K562 (cell line): Measurements from ENCODE around the gene YEATS2. TPM values are rescaled to one million over a fixed set of nuclear protein-coding genes. Genes with fewer than 3 reads are reported as not detected.

ENCODE experiments used
- ATAC-seq: fragments of 200-7000 bp; cut with Tn5 transposase; 3 replicates; pipeline ENCODE4 v1.9.1; 2020; ENCODE audit warnings: moderate library complexity
- BruUV-seq: library from RNA; stranded (reverse); fragments of 400-500 nt; replicated peaks from 2 replicates; lab custom pipeline; 2021; lab: Mats Ljungman, UMichigan
- CTCF ChIA-PET: fragments of 300-600 bp; formaldehyde crosslinking; extraction: SDS; loops from one replicate; lab custom pipeline; 2021; ENCODE audit warnings: low intra/inter-chr PET ratio; lab: Yijun Ruan, JAX
- POLR2A ChIA-PET: fragments of 300-600, 350-650 bp; sonication (Branson Sonifier 250); formaldehyde crosslinking; extraction: SDS; loops from one replicate; lab custom pipeline; 2021; ENCODE audit warnings: antibody characterized with exemption, inconsistent platforms; lab: Yijun Ruan, JAX
- DNase-seq, 4 experiments: peaks; one replicate each; pipeline versions ENCODE4 v3.0.0 to v3.0.0-alpha.2; 2011 to 2018; ENCODE audit warnings: low spot score in 3 of 4, mixed read lengths in 3 of 4; ENCODE audit errors: extremely low read depth in 1 of 4
- FAIRE-seq: peaks from 2 replicates; lab custom pipeline; 2011; peaks lifted over from hg19 to GRCh38; lab: Jason Lieb, UNC
- H2AFZ ChIP-seq: 2 replicates; pipeline ENCODE4 v1.6.0; 2011; ENCODE audit warnings: low read depth, low read length, control low read depth, inconsistent platforms
- H3K27ac ChIP-seq: fragments of 200-600 bp; 3 replicates; pipeline ENCODE4 v1.8.0; 2011; ENCODE audit warnings: low read depth, mild to moderate bottlenecking, control low read depth, inconsistent platforms, low read length, moderate library complexity, mixed read lengths; ENCODE audit errors: extremely low read depth
- H3K27me3 ChIP-seq, 2 experiments: fragments of 300-600 bp in 1 of 2; 2 replicates in 1 of 2; 3 replicates in 1 of 2; pipeline versions ENCODE4 v1.6.0 to v1.8.0; 2011; ENCODE audit warnings: inconsistent platforms in 2 of 2, low read length in 2 of 2, mild to moderate bottlenecking in 1 of 2, mixed read lengths in 1 of 2, moderate library complexity in 1 of 2; ENCODE audit not compliant: control insufficient read depth in 2 of 2, insufficient read depth in 2 of 2
- H3K36me3 ChIP-seq: fragments of 300-600 bp; 3 replicates; pipeline ENCODE4 v1.8.0; 2011; ENCODE audit warnings: mild to moderate bottlenecking, low read length, inconsistent platforms; ENCODE audit not compliant: control insufficient read depth, insufficient read depth
- H3K4me1 ChIP-seq, 2 experiments: fragments of 200-600 bp in 1 of 2; replicated peaks in 1 of 2; 2 replicates in 1 of 2; 3 replicates in 1 of 2; pipeline versions ENCODE4 v1.5.1 to v1.8.0; 2011; ENCODE audit warnings: inconsistent platforms in 2 of 2, low read length in 2 of 2, mild to moderate bottlenecking in 1 of 2, mixed read lengths in 1 of 2, moderate library complexity in 1 of 2; ENCODE audit not compliant: control insufficient read depth in 2 of 2, insufficient read depth in 2 of 2
- H3K4me2 ChIP-seq: 2 replicates; pipeline ENCODE4 v1.6.1; 2011; ENCODE audit warnings: low read length, control low read depth, inconsistent platforms, mixed read lengths; ENCODE audit not compliant: insufficient read depth
- H3K4me3 ChIP-seq: fragments of 200-600 bp; sonication (generic), shearing (Covaris generic); 2 replicates; pipeline ENCODE4 v1.5.1; 2016; ENCODE audit warnings: control low read depth, inconsistent platforms
- H3K79me2 ChIP-seq: fragments of 200-600 bp; 3 replicates; pipeline ENCODE4 v1.8.0; 2011; ENCODE audit warnings: low read length, inconsistent platforms; ENCODE audit not compliant: control insufficient read depth, insufficient read depth
- H3K9ac ChIP-seq, 2 experiments: 2 replicates each; pipeline versions ENCODE4 v1.6.0 to v1.6.1; 2011; ENCODE audit warnings: low read depth in 2 of 2, low read length in 2 of 2, control low read depth in 1 of 2, inconsistent platforms in 1 of 2, mild to moderate bottlenecking in 1 of 2, mixed read lengths in 1 of 2; ENCODE audit not compliant: insufficient read depth in 1 of 2
- H3K9me1 ChIP-seq: one replicate; pipeline ENCODE4 v1.6.0; 2011; ENCODE audit warnings: inconsistent platforms, mild to moderate bottlenecking, low read length, moderate library complexity; ENCODE audit not compliant: control insufficient read depth, insufficient read depth
- H3K9me3 ChIP-seq: replicated peaks from 2 replicates; pipeline ENCODE4 v1.5.1; 2011; ENCODE audit warnings: low read depth, low read length, inconsistent platforms; ENCODE audit not compliant: control insufficient read depth, insufficient read depth
- H4K20me1 ChIP-seq: replicated peaks from 2 replicates; pipeline ENCODE4 v1.6.1; 2011; ENCODE audit warnings: low read length, inconsistent platforms, mixed read lengths; ENCODE audit not compliant: control insufficient read depth, insufficient read depth
- COPS2 ChIP-seq: fragments of 450-650 bp; conservative IDR thresholded peaks from 2 replicates; pipeline ENCODE4 v1.6.1; 2016; ENCODE audit warnings: mild to moderate bottlenecking, moderate library complexity
- ELF2 ChIP-seq: fragments of 250-450 bp; sonication (Bioruptor Pico); IDR thresholded peaks from 2 replicates; pipeline ENCODE4 v1.5.0; 2021; ENCODE audit warnings: mild to moderate bottlenecking
- EP400 ChIP-seq: fragments of 450-650 bp; IDR thresholded peaks from 2 replicates; pipeline ENCODE4 v1.6.1; 2017; ENCODE audit warnings: antibody characterized with exemption, mild to moderate bottlenecking, moderate library complexity
- JUNB ChIP-seq: fragments of 450-650 bp; formaldehyde crosslinking; conservative IDR thresholded peaks from 2 replicates; pipeline ENCODE4 v1.4.0; 2020; ENCODE audit warnings: mild to moderate bottlenecking
- ZBTB1 ChIP-seq: sonication (generic); formaldehyde crosslinking; IDR thresholded peaks from 2 replicates; pipeline ENCODE4 v1.8.1; 2023; ENCODE audit warnings: missing genetic modification reagents, low read depth, mild to moderate bottlenecking, borderline replicate concordance
- ZEB2 ChIP-seq: fragments of 450-650 bp; IDR thresholded peaks from 2 replicates; pipeline ENCODE4 v1.6.1; 2016
- ZFP36 ChIP-seq: fragments of 150-350 bp; IDR thresholded peaks from 2 replicates; pipeline ENCODE4 v1.6.1; 2018; ENCODE audit warnings: low read length, low read depth; ENCODE audit not compliant: partially characterized antibody
- ZNF398 ChIP-seq: fragments of 250-450 bp; sonication (Bioruptor Pico); IDR thresholded peaks from 2 replicates; pipeline ENCODE4 v1.8.0; 2021; ENCODE audit warnings: moderate library complexity, mild to moderate bottlenecking, inconsistent platforms
- ZNF79 ChIP-seq: fragments of 250-450 bp; sonication (Bioruptor Pico); IDR thresholded peaks from 2 replicates; pipeline ENCODE4 v1.4.0; 2020; ENCODE audit warnings: low read depth, mild to moderate bottlenecking, moderate library complexity
- WGBS: fragments of 100-300 bp; shearing (Covaris generic); methylation state at CpG from one replicate; pipeline ENCODE4 v1.1.6; 2016; ENCODE audit warnings: low coverage, mixed read lengths; ENCODE audit not compliant: insufficient coverage; ENCODE audit errors: missing lambda C conversion rate; 5-methylcytosine and 5-hydroxymethylcytosine counted together
- in situ Hi-C: fragments of 300-500 bp; cut with MboI; formaldehyde crosslinking; loops from 4 replicates; pipeline ENCODE4 v1.15.0; 2018; ENCODE audit warnings: inconsistent platforms, mixed read lengths
- intact Hi-C: fragments of 100-400 bp; cut with micrococcal nuclease; formaldehyde crosslinking; loops from 2 replicates; pipeline ENCODE4 v1.14.2; 2022
- polyA plus RNA-seq, 8 experiments: library from polyadenylated mRNA; depleted of rRNA in 4 of 8; stranded (reverse) in 5 of 8; unstranded in 3 of 8; fragments of >200 nt; fragmentation: Nextera tagmentation in 2 of 8; fragmentation: Illumina TruSeq in 1 of 8; extraction: Ambion mirVana in 2 of 8; extraction: Trizol in 1 of 8; gene quantifications; 2 replicates each; pipeline versions ENCODE4 v1.2.1 to v1.2.3, GENCODE V29; 2011 to 2014; ENCODE audit warnings: inconsistent platforms in 1 of 8, missing spikeins in 1 of 8
- total RNA-seq, 7 experiments: library from RNA; depleted of rRNA in 6 of 7; stranded (reverse); fragments of >200 nt in 6 of 7; fragmentation: Illumina TruSeq in 2 of 7; extraction: Trizol in 2 of 7; gene quantifications; 2 replicates each; pipeline versions ENCODE4 v1.2.1 to v1.2.3, GENCODE V29; 2011 to 2021; ENCODE audit warnings: low replicate concordance in 1 of 7

YEATS2 gene
- total and polyA plus RNA-seq, 9 of the 15 experiments (the other 6 are each of a cell fraction or from before 2014, with no cell fraction given): 1.8 to 35.2 (median 19.0) TPM

GRCh38 chr3:183854318-183855035 is 156.9 kb downstream of the YEATS2 start:
- FAIRE-seq: no peak
- intact Hi-C loops: no loop called here
- BruUV-seq: no TSS peak
- in situ Hi-C loops: no loop called here
- no peak overlapping the region for H2AFZ ChIP-seq
- H3K27me3 ChIP-seq: no peaks in the 10 kb centered on the region
- no peak overlapping the region for H3K27ac ChIP-seq
- H3K4me1 ChIP-seq: no peaks in the 10 kb centered on the region
- H3K9ac ChIP-seq: no peak overlapping the region
- WGBS: 87% methylated on average over 4 of the region's 4 CpGs
- H3K4me2 ChIP-seq: no peak overlapping the region
- no peak for ATAC-seq
- ChIA-PET POLR2A (no interaction called here), CTCF (no interaction called here)
- peaks cover 44% of the 10 kb centered on the region; the same call in 2 of the 3 replicates for H3K36me3 ChIP-seq
- no peaks in the 10 kb centered on the region for H3K9me1 ChIP-seq
- peaks cover 4% of the 10 kb centered on the region; the same call in 1 of the 3 replicates for H3K79me2 ChIP-seq
- no peaks in the 10 kb centered on the region for H3K9me3 ChIP-seq
- no peak for DNase-seq
- H4K20me1 ChIP-seq: no peaks in the 10 kb centered on the region
- no peak for TF ChIP-seq ZBTB1 (CRISPR knock-in tag)
- TF ChIP-seq ZNF79 (CRISPR knock-in tag): no peak
- TF ChIP-seq ZEB2: no peak
- no peak for TF ChIP-seq ZNF398 (CRISPR knock-in tag)
- TF ChIP-seq ZFP36: no peak
- TF ChIP-seq JUNB (CRISPR knock-in tag): no peak
- no peak for TF ChIP-seq ELF2
- TF ChIP-seq COPS2: no peak
- no peak for TF ChIP-seq EP400
- H3K4me3 ChIP-seq: no peak overlapping the region
